SU-DHL-6 (cell line): Measurements from ENCODE around the gene RB1.

Experiments used
- H2AFZ ChIP-seq: fragments of 200-600 bp; sonication (generic); 2 replicates; pipeline ENCODE4 v1.6.1; 2014; ENCODE audit warnings: low read depth, mild to moderate bottlenecking, moderate library complexity, mixed read lengths, antibody characterized with exemption, low read length; ENCODE audit not compliant: severe bottlenecking
- H3F3A ChIP-seq: fragments of 200-600 bp; shearing (Covaris generic); 2 replicates; pipeline ENCODE4 v1.6.0; 2016; ENCODE audit warnings: antibody characterized with exemption, mild to moderate bottlenecking; ENCODE audit not compliant: insufficient read depth
- H3K27ac ChIP-seq: fragments of 200-600 bp; sonication (generic); 2 replicates; pipeline ENCODE4 v1.5.1; 2016; ENCODE audit warnings: low read depth, mild to moderate bottlenecking, low read length, moderate library complexity, mixed read lengths
- H3K27me3 ChIP-seq: fragments of 200-600 bp; sonication (generic), shearing (Covaris generic); 2 replicates; pipeline ENCODE4 v1.6.0; 2014; ENCODE audit warnings: mild to moderate bottlenecking, low read length
- H3K36me3 ChIP-seq: fragments of 200-600 bp; sonication (generic); 2 replicates; pipeline ENCODE4 v1.6.1; 2014; ENCODE audit warnings: mild to moderate bottlenecking, low read length, mixed read lengths
- H3K4me2 ChIP-seq: fragments of 300-600, 200-600 bp; shearing (Covaris generic), sonication (generic); 2 replicates; pipeline ENCODE4 v1.6.0; 2014; ENCODE audit warnings: low read length, low read depth, mild to moderate bottlenecking; ENCODE audit not compliant: poor library complexity, severe bottlenecking
- H3K4me3 ChIP-seq: fragments of 200-600 bp; sonication (generic); 2 replicates; pipeline ENCODE4 v1.5.1; 2014; ENCODE audit warnings: antibody characterized with exemption, low read length, mild to moderate bottlenecking, mixed read lengths; ENCODE audit not compliant: insufficient read depth, poor library complexity, severe bottlenecking
- H3K79me2 ChIP-seq: fragments of 200-600 bp; sonication (generic); 2 replicates; pipeline ENCODE4 v1.6.1; 2014; ENCODE audit warnings: mild to moderate bottlenecking, low read length, moderate library complexity; ENCODE audit not compliant: insufficient read depth
- H3K9ac ChIP-seq: fragments of 200-600 bp; sonication (generic); 2 replicates; pipeline ENCODE4 v1.7.0; 2014; ENCODE audit warnings: mild to moderate bottlenecking, low read length
- H3K9me2 ChIP-seq: fragments of 200-600 bp; sonication (generic); replicated peaks from 2 replicates; pipeline ENCODE4 v1.6.1; 2014; ENCODE audit warnings: low read length; ENCODE audit not compliant: insufficient read depth
- H3K9me3 ChIP-seq: fragments of 200-600 bp; sonication (generic); 2 replicates; pipeline ENCODE4 v1.6.1; 2014; ENCODE audit warnings: low read length, mixed read lengths; ENCODE audit not compliant: insufficient read depth
- H4K20me1 ChIP-seq: fragments of 200-600 bp; sonication (generic); 2 replicates; pipeline ENCODE4 v1.6.1; 2014; ENCODE audit warnings: low read depth, mild to moderate bottlenecking, antibody characterized with exemption, low read length, moderate library complexity, mixed read lengths
- EZH2phosphoT487 ChIP-seq: fragments of 200-600 bp; sonication (generic), shearing (Covaris generic); conservative IDR thresholded peaks from 2 replicates; pipeline ENCODE4 v1.6.1; 2018; ENCODE audit warnings: mild to moderate bottlenecking, antibody characterized with exemption, low read length, moderate library complexity, mixed read lengths
- TF ChIP-seq, protein P1 (sequence below): fragments of 200-600 bp; sonication (generic); IDR thresholded peaks from one replicate; pipeline ENCODE4 v1.5.1; 2017; ENCODE audit warnings: antibody characterized with exemption, mild to moderate bottlenecking, low read length, moderate library complexity; ENCODE audit not compliant: insufficient read depth, poor library complexity, severe bottlenecking

Gene RB1

DNA sequence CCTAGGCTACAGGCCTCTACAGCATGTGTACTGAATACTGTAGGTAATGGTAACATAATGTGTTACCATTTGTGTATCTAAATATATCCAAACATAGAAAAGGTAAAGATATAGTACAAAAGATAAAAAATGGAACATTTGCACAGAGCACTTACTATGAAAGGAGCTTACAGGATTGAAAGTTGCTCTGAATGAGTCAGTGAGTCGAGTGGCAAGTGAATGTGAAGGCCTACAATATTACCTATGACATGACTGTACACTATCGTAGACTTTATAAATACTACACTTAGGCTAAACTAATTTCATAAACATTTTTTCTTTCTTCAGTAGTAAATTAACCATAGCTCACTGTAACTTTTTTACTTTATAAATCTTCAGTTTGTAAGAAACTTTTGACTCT is 74.3 kb downstream of the RB1 start:
- no peak overlapping the region for H3K4me3 ChIP-seq
- H3K9ac ChIP-seq = no peak overlapping the region
- no peaks in the 10 kb centered on the region for H4K20me1 ChIP-seq
- H2AFZ ChIP-seq = no peak overlapping the region
- no peak overlapping the region for H3K27ac ChIP-seq
- no peaks in the 10 kb centered on the region for H3K79me2 ChIP-seq
- H3K9me2 ChIP-seq = no peaks in the 10 kb centered on the region
- peaks cover 73% of the 10 kb centered on the region for H3K36me3 ChIP-seq
- H3K27me3 ChIP-seq = no peaks in the 10 kb centered on the region
- no peak overlapping the region for H3K4me2 ChIP-seq
- TF ChIP-seq, protein P1, sequence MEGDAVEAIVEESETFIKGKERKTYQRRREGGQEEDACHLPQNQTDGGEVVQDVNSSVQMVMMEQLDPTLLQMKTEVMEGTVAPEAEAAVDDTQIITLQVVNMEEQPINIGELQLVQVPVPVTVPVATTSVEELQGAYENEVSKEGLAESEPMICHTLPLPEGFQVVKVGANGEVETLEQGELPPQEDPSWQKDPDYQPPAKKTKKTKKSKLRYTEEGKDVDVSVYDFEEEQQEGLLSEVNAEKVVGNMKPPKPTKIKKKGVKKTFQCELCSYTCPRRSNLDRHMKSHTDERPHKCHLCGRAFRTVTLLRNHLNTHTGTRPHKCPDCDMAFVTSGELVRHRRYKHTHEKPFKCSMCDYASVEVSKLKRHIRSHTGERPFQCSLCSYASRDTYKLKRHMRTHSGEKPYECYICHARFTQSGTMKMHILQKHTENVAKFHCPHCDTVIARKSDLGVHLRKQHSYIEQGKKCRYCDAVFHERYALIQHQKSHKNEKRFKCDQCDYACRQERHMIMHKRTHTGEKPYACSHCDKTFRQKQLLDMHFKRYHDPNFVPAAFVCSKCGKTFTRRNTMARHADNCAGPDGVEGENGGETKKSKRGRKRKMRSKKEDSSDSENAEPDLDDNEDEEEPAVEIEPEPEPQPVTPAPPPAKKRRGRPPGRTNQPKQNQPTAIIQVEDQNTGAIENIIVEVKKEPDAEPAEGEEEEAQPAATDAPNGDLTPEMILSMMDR = no peak
- no peak for TF ChIP-seq EZH2phosphoT487
- no peaks in the 10 kb centered on the region; the same call in 1 of the 2 replicates for H3F3A ChIP-seq
- H3K9me3 ChIP-seq = no peaks in the 10 kb centered on the region

DNA sequence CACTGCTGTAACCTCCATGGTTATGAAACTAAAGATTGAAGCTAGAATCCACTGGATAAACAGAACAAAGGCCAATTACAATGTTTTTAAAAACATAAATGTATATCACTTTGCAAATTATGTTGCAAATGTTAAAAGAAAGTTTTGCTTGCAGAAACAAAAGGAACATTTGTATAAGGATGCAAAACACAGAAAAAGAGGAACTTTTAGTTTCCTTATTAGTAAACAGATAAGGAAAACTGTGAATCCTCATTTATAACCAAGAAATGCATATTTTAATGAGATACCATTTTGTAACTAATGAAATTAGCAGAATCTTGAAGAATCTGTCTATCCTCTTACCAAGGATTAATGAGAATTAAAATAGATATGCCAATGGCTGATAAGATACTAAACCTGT is 77.0 kb downstream of the RB1 start:
- Histone ChIP-seq H3K27me3 (no peaks in the 10 kb centered on the region), H3K36me3 (peaks cover 72% of the 10 kb centered on the region), H4K20me1 (no peaks in the 10 kb centered on the region), H2AFZ (no peak overlapping the region), H3K27ac (no peak overlapping the region), H3K9me3 (no peaks in the 10 kb centered on the region), H3K79me2 (no peaks in the 10 kb centered on the region), H3K9ac (no peak overlapping the region), H3K4me3 (no peak overlapping the region), H3F3A (no peaks in the 10 kb centered on the region), H3K9me2 (no peaks in the 10 kb centered on the region), H3K4me2 (no peak overlapping the region)
- TF ChIP-seq, protein P1 = no peak
- no peak for TF ChIP-seq EZH2phosphoT487

DNA sequence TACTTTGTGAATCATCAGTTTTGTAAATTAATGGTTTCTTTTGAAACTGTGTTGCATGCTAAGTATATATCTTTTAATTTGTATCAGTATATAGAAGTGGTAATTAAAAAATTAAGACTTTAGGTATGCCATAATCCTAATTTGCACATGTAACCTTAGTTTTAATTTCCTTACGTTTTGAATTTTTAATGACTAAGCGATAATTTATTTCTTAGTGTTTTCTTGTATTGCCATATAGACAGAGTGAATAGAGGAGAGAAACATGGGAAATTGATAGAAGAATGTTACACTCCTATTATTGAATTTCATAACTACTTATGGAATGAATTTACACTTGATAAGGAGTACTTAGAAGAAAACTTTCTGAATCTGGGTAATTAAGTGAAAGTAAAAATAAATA is 79.8 kb downstream of the RB1 start:
- TF ChIP-seq EZH2phosphoT487 = no peak
- TF ChIP-seq, protein P1 = no peak
- H2AFZ ChIP-seq = no peak overlapping the region

DNA sequence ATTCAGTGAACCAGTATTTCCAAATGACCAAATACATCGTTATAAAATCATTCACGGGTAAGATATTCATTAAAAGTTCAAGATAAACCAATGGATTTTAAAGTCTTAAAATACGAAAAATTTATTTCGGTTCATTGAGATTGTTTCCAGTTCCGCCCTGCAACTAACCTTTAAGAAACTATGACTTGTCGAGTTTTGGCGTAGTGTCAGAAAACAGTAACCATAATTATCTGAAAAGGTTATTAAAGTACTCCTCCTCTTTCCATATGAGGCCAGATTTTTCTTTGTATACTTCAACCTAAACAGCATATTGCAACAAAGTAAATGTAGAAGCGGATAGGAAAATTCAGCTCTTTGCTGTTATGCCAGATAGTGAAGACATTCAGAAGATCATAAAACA is 83.3 kb downstream of the RB1 start:
- TF ChIP-seq, protein P1 = no peak
- TF ChIP-seq EZH2phosphoT487 = no peak
- no peak overlapping the region for H3K9ac ChIP-seq
- H3K79me2 ChIP-seq = no peaks in the 10 kb centered on the region; the same call in 1 of the 2 replicates
- H3K9me3 ChIP-seq = no peaks in the 10 kb centered on the region
- H3K36me3 ChIP-seq = peaks cover 31% of the 10 kb centered on the region
- no peak overlapping the region for H2AFZ ChIP-seq
- H3K4me2 ChIP-seq = no peak overlapping the region
- H3F3A ChIP-seq = 0 out of 2 replicates have a peak, but pooled peaks cover 5% of the 10 kb centered on the region
- H4K20me1 ChIP-seq = no peaks in the 10 kb centered on the region
- H3K27me3 ChIP-seq = no peaks in the 10 kb centered on the region
- no peak overlapping the region for H3K4me3 ChIP-seq
- H3K9me2 ChIP-seq = no peaks in the 10 kb centered on the region
- H3K27ac ChIP-seq = no peak overlapping the region

More for the DNA sequence above, 79.8 kb downstream of the RB1 start:
- no peaks in the 10 kb centered on the region; the same call in 1 of the 2 replicates for H3K79me2 ChIP-seq
- no peaks in the 10 kb centered on the region for H3F3A ChIP-seq
- H3K36me3 ChIP-seq = peaks cover 52% of the 10 kb centered on the region
- no peak overlapping the region for H3K4me3 ChIP-seq
- no peaks in the 10 kb centered on the region for H3K9me3 ChIP-seq
- H4K20me1 ChIP-seq = no peaks in the 10 kb centered on the region
- no peak overlapping the region for H3K4me2 ChIP-seq
- H3K9me2 ChIP-seq = no peaks in the 10 kb centered on the region
- H3K27ac ChIP-seq = no peak overlapping the region
- H3K9ac ChIP-seq = no peak overlapping the region
- H3K27me3 ChIP-seq = no peaks in the 10 kb centered on the region
